GM12892 (cell line): ENCODE results near the gene ATP1A3. TPM values are rescaled to one million over a fixed set of nuclear protein-coding genes. Genes with fewer than 3 reads are reported as not detected.
A peak's percentile ranks its signal among the peaks of the same experiment; 100 is the strongest.
"Not testable (repeated sequence)": the region's sequence is repeated elsewhere in the genome, so short reads cannot be mapped to it uniquely, and the experiment has no call there.

Source experiments
- DNase-seq: peaks from one replicate; pipeline ENCODE4 v3.0.0; 2011; ENCODE audit not compliant: insufficient read length
- FAIRE-seq: peaks from 2 replicates; lab custom pipeline; 2011; peaks lifted over from hg19 to GRCh38; lab: Jason Lieb, UNC
- POLR2A ChIP-seq: IDR thresholded peaks from 2 replicates; pipeline ENCODE4 v1.6.1; 2011; ENCODE audit warnings: low read depth, low read length, control low read depth
- POLR2AphosphoS5 ChIP-seq: IDR thresholded peaks from 2 replicates; pipeline ENCODE4 v1.6.1; 2011; ENCODE audit warnings: low read depth, low read length, control low read depth
- TAF1 ChIP-seq: IDR thresholded peaks from 2 replicates; pipeline ENCODE4 v1.6.1; 2011; ENCODE audit warnings: low read depth, mild to moderate bottlenecking, control low read depth, low read length, borderline replicate concordance
- polyA plus RNA-seq: library from polyadenylated mRNA; unstranded; fragments of >200 nt; gene quantifications from one replicate; pipeline ENCODE4 v1.2.1, GENCODE V29; 2012; ENCODE audit warnings: missing spikeins, inconsistent platforms; ENCODE audit not compliant: missing spikeins

Gene ATP1A3
- polyA plus RNA-seq = 3.3 TPM

GRCh38 chr19:41993612-41994483 is at the start of gene ATP1A3:
Gene ATP1A3 (minus strand): TSS chr19:41994230. CDS start chr19:41994076, 154 bp downstream.
- FAIRE-seq (peak; percentile 17), DNase-seq (peak; percentile 84)
- TF ChIP-seq POLR2A (no peak), TAF1 (no peak), POLR2AphosphoS5 (no peak)

DNA sequence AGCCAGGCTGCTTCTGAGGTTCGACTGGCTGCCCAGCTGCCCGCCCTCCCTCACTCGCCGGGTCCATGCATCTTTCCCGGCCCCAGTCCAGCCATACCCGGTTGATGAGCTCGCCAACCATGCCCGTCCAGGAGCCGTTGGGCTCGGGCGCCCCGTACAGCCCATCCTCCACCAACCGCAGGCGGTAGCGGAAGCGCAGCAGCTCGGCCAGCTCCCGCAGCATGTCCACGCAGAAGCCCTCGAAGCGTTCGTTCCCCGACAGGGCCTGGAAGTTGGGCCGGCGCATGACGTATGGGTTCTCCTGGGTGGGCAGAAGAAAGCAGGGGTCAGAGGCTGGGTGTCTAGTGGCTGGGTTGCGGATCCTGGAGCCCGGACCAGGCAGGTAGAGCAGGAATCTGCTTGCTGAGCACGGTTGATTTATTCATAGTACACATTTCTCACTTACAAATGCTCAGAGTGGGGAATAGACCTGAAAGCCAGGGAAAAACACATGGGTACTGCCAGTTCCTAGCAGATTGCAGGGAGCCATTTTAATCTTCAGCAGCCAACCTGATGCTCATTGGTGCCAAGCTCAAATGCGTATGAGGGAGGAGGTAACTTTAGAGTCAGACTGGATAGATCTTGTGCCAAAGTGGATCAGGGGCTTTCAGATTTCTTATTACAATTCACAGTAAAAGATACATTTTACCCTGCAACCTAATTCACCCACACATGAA is 48.6 kb upstream of the ATP1A3 start:
- no peak for TF ChIP-seq POLR2A
- no peak for TF ChIP-seq TAF1
- no peak for TF ChIP-seq POLR2AphosphoS5
- DNase-seq (no peak), FAIRE-seq (no peak)

DNA sequence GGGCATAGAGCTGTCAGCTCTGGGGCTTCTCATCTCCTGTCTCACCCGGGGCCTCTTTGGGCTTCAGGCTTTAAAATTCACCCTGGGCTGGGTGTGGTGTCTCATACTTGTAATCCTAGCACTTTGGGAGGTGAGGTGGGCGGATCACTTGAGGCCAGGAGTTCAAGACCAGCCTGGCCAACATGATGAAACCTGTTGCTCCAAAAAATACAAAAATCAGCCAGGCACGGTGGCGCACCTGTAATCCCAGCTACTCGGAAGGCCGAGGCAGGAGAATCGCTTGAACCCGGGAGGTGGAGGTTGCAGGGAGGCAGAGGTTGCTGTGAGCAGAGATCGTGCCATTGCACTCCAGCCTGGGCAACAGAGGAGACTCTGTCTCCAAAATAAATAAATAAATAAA is 46.5 kb upstream of the ATP1A3 start:
- not testable (repeated sequence) for DNase-seq, FAIRE-seq

DNA sequence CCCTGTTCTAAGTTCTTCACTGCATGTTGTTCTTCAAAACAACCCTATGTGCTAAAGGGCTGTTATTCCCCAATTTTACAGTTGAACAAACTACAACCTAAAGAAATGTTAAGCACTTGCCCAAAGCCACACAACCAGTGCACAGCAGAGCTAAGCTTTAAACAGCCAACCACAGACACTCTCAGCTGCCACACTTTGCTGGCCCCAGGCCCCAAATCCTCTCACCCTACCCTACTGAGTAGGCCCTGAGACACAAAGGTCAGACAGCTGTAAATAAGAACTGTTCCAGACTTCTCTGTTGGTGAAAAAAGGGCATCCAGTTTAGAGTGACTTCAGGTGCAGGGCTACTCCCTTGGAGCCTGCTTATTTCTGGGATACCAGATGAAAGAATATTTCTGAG is 46.0 kb upstream of the ATP1A3 start:
- DNase-seq (no peak), FAIRE-seq (no peak)
- no peak for TF ChIP-seq TAF1
- no peak for TF ChIP-seq POLR2A
- no peak for TF ChIP-seq POLR2AphosphoS5

GRCh38 chr19:42038666-42039065 is 44.6 kb upstream of the ATP1A3 start:
- FAIRE-seq (no peak), DNase-seq (no peak)
- TF ChIP-seq POLR2AphosphoS5 = no peak
- TF ChIP-seq POLR2A = no peak
- no peak for TF ChIP-seq TAF1

DNA sequence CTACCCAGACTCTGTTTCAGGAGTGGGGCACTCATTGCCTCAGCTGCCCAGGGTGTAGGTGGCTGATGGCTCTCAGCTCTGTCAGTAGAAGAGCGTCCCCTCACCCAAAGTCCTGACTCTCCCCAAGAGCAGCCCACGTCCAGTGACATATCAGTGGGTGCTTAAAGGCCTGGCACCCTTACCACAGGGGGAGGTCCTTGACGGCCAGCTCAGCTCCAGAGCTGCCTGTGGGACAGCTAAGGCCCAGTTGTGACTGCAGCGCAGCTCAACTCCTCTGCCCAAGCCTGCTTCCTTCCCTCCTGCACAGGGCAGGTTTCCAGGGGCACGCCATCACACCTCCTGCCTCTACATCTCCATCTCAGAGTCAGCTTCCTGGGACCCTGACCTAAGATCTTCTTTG is 43.6 kb upstream of the ATP1A3 start:
- TF ChIP-seq POLR2AphosphoS5 = no peak
- no peak for TF ChIP-seq TAF1
- no peak for TF ChIP-seq POLR2A
- DNase-seq (no peak), FAIRE-seq (no peak)

DNA sequence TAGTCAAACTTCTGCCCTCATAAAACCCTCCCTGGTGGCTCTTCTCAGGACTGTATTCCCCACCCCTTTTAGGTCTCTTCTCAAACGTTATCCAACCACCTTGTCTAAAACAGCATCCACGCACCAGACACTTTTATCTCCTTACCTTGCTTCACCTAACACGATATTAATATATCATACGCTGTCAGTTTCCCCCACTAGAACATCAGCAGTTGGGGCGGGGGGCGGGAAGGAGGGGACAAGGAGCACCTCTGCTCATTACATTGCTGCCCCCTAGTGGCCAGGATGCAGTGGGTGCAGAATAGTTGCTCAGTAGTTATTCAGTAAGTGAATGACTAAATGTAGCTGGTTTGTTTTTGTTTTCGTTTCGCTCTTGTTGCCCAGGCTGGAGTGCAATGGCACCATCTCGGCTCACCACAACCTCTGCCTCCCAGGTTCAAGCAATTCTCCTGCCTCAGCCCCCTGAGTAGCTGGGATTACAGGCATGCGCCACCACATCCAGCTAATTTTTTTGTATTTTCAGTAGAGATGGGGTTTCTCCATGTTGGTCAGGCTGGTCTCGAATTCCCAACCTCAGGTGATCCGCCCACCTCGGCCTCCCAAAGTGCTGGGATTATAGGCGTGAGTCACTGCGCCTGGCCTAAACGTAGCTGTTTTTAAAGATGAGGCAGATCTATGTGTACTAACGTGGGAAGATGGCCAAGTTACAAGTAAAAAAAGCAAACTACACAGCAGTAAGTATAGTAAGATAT is 40.8 kb upstream of the ATP1A3 start:
- peak; percentile 92 for FAIRE-seq

DNA sequence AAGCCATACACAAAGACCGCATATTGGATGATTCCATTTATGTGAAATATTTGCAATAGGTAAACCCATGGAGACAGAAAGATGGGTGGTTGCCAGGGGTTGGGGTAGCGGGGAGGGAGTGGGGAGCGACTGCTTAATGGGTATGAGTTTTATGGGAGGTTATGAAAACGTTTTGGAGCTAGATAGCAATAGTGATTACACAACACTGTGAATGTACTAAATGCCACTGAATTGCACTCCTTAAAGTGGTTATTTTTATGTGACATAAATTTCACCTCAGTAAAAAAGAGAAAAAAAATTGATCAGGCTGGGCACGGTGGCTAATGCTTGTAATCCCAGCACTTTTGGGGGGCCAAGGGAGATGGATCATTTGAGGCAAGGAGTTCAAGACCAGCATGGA is 39.4 kb upstream of the ATP1A3 start:
- DNase-seq (no peak), FAIRE-seq (no peak)

More for the DNA sequence above, 40.8 kb upstream of the ATP1A3 start:
- DNase-seq = peak; percentile 57

GRCh38 chr19:42032431-42032830 is 38.4 kb upstream of the ATP1A3 start:
- DNase-seq (no peak), FAIRE-seq (no peak)
- TF ChIP-seq POLR2A (no peak), TAF1 (no peak), POLR2AphosphoS5 (no peak)

More for the DNA sequence above, 39.4 kb upstream of the ATP1A3 start:
- TF ChIP-seq TAF1 (no peak), POLR2A (no peak), POLR2AphosphoS5 (no peak)

DNA sequence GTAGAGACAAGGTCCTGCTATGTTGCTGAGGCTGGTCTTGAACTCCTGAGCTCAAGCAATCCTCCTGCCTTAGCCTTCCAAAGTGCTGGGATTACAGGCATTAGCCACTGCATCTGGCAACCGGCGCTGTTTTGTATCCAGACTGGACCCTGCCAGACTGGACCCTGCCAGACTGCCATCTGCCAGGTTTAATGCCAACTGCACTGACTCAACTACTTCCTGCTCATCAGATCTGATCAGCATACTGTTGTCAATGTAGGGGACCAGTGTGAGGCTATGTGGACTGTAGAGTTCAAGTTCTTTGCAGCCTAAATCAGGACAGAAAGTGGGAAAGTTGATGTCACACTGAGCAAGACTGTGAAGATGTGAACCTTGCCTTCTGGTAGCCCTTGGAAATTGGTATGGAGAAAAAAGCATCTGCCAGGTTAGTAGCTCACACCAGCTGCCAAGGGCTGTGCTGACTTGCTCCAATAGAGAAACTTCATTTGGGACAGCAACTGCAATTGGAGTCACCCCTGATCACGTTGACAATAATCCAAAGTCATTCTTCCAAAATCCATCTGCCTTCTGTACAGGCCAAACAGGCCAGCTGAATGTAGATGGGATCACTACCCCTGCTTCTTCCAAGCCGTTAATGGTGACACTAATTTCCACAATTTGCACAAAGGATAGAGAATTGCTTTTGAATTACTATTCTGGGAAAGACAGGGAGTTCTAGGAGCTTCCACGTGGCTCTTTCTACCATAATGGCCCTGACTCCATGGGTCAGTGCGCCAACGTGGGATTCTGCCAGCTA is 36.8 kb upstream of the ATP1A3 start:
- no peak for FAIRE-seq
- no peak for DNase-seq
- TF ChIP-seq POLR2AphosphoS5 (no peak), POLR2A (no peak), TAF1 (no peak)
